Activated naive CD8-positive, alpha-beta T cell treated with anti-CD3 and anti-CD28 coated beads, Interleukin-2, amount 50 U/mL, for 24 hours (primary cell): ENCODE data around the gene CRK.

Experiments used
- ATAC-seq: fragments of 150-1000 bp; cut with Tn5 transposase; one replicate; pipeline ENCODE4 v1.10.0; 2021
- DNase-seq: peaks from one replicate; pipeline ENCODE4 v3.0.0; 2021
- H3K27ac Mint-ChIP-seq: one replicate; pipeline ENCODE4 v1.8.0; 2021; ENCODE audit warnings: mild to moderate bottlenecking, mixed read lengths
- H3K27me3 Mint-ChIP-seq: one replicate; pipeline ENCODE4 v1.8.0; 2021; ENCODE audit warnings: mixed read lengths
- H3K36me3 Mint-ChIP-seq: one replicate; pipeline ENCODE4 v1.8.0; 2021; ENCODE audit warnings: low read depth, mixed read lengths
- H3K4me1 Mint-ChIP-seq: one replicate; pipeline ENCODE4 v1.8.0; 2021; ENCODE audit warnings: mixed read lengths
- H3K4me3 Mint-ChIP-seq: one replicate; pipeline ENCODE4 v1.8.0; 2021; ENCODE audit warnings: mild to moderate bottlenecking, moderate library complexity, mixed read lengths
- H3K9me3 Mint-ChIP-seq: one replicate; pipeline ENCODE4 v1.8.0; 2021; ENCODE audit warnings: mixed read lengths

The CRK gene

GRCh38 chr17:1491443-1492248 is 35.6 kb upstream of the CRK start:
- peak overlapping the region; percentile 78 for H3K4me3 Mint-ChIP-seq
- H3K4me1 Mint-ChIP-seq = peaks cover 29% of the 10 kb centered on the region
- H3K36me3 Mint-ChIP-seq = peaks cover 3% of the 10 kb centered on the region
- H3K27ac Mint-ChIP-seq = peak overlapping the region; percentile 31
- ATAC-seq (peak; percentile 63), DNase-seq (peak; percentile 64)
- no peaks in the 10 kb centered on the region for H3K9me3 Mint-ChIP-seq
- H3K27me3 Mint-ChIP-seq = peaks cover 6% of the 10 kb centered on the region

DNA sequence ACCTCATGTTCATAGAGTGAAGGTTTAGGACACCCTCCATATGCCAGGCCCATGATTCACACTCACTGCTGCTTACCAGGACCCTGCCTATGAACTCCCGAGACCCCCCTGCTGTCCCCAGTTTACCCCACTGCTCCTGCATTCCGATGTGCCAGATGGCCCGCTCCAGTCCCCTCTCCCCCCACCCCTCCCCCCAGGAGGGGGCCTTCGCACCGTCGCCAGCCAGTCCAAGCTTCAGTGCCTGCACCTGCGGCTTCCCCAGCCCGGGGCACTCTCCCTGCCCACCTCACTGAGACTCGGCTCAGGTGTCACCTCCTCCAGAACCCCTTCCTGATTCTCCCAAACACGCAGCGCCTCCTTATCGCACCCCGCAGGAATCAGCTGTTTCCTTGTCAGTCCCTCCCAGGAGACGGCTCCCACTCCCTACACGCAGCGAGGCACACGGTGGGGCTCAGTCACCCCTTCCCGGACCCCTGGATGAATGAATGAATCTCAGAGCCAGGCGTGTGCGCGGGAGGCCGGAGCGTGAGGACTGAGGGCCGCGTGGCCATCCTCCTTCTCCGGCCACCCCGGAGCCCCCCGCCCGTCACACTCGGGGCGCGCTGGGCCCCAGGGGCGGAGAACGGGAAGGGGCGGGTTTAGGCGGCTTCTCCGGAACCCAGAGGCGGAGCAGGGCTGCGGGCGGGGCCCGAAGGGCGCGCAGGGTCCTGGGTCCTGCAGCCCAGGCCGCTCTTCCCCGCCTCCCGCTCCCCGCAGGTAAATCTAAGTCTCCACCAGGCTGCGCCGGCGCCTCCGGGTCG is 34.8 kb upstream of the CRK start:
- Mint-ChIP-seq H3K27me3 (peaks cover 6% of the 10 kb centered on the region), H3K9me3 (no peaks in the 10 kb centered on the region), H3K27ac (peak overlapping the region; percentile 39), H3K4me3 (peak overlapping the region; percentile 78), H3K36me3 (peaks cover 3% of the 10 kb centered on the region), H3K4me1 (peaks cover 33% of the 10 kb centered on the region)
- ATAC-seq = peak; percentile 60
- peak; percentile 71 for DNase-seq

GRCh38 chr17:1488826-1489270 is 32.8 kb upstream of the CRK start:
- peaks cover 6% of the 10 kb centered on the region for H3K27me3 Mint-ChIP-seq
- DNase-seq (no peak), ATAC-seq (no peak)
- no peak overlapping the region for H3K27ac Mint-ChIP-seq
- H3K4me1 Mint-ChIP-seq = peaks cover 40% of the 10 kb centered on the region
- H3K4me3 Mint-ChIP-seq = peak overlapping the region; percentile 59
- H3K36me3 Mint-ChIP-seq = no peaks in the 10 kb centered on the region
- no peaks in the 10 kb centered on the region for H3K9me3 Mint-ChIP-seq

DNA sequence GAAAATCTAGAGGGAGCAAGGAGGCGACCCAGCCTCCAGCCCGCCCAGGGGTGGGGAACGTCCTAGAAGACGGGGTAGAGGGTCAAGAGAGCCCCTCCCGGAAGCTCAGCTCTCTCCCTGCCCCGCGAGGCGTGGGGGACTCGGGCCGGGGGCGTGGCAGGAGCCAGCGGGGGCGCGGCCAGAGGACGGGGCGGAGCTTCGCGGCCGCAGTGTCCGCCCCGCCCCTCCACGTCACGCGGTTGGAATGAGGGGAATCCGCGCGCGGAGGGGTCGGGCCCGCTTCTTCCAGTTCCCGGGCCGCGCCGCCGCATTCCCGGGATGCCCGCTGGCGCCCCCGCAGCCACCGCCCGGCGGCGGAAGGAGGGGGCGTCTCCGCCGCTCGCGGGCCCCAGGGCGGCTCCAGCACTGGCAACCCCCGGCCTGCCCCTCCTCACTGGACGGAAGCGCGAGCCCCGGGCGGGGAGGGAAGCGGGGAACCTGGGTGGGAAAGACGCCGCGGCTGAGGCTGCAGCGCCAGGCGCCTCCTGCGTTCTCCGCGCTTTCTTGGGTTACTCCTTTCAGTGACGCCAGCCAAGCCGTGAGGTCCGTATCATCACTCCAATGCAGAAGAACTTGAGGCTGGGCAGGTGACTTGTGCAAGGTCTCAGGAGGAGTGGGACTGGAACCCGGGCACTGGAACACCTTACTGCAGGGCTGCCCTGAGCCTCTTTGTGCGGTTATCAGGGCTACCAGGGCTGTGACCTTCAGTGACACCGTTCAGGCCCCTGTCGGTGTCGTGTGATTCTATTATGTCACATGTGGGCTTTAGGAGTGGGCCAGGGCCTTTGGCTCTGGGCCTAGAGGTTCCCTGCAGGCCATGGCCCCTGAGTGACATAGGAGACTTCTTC is 32.1 kb upstream of the CRK start:
- ATAC-seq (no peak), DNase-seq (peak; percentile 78)
- peak overlapping the region; percentile 72 for H3K4me3 Mint-ChIP-seq
- H3K27me3 Mint-ChIP-seq = peaks cover 6% of the 10 kb centered on the region
- no peak overlapping the region for H3K27ac Mint-ChIP-seq
- H3K4me1 Mint-ChIP-seq = peaks cover 40% of the 10 kb centered on the region
- no peaks in the 10 kb centered on the region for H3K9me3 Mint-ChIP-seq
- H3K36me3 Mint-ChIP-seq = no peaks in the 10 kb centered on the region

- DNase-seq (peak; percentile 90), ATAC-seq (peak; percentile 62)
- Mint-ChIP-seq H3K4me1 (peaks cover 39% of the 10 kb centered on the region), H3K4me3 (peak overlapping the region; percentile 72), H3K27ac (peak overlapping the region; percentile 66), H3K27me3 (peaks cover 3% of the 10 kb centered on the region), H3K36me3 (peaks cover 2% of the 10 kb centered on the region), H3K9me3 (no peaks in the 10 kb centered on the region)
Observed at GRCh38 chr17:1486802-1487695, 31.0 kb upstream of the CRK start.

- H3K9me3 Mint-ChIP-seq = no peaks in the 10 kb centered on the region
- H3K27me3 Mint-ChIP-seq = peaks cover 2% of the 10 kb centered on the region
- peaks cover 33% of the 10 kb centered on the region for H3K4me1 Mint-ChIP-seq
- ATAC-seq (peak; percentile 25), DNase-seq (peak; percentile 72)
- H3K36me3 Mint-ChIP-seq = peaks cover 6% of the 10 kb centered on the region
- H3K4me3 Mint-ChIP-seq = peak overlapping the region; percentile 75
- no peak overlapping the region for H3K27ac Mint-ChIP-seq
Observed at GRCh38 chr17:1485423-1486376, 29.7 kb upstream of the CRK start.

GRCh38 chr17:1484676-1485422 is 28.8 kb upstream of the CRK start:
- DNase-seq (peak; percentile 50), ATAC-seq (peak; percentile 5)
- Mint-ChIP-seq H3K9me3 (no peaks in the 10 kb centered on the region), H3K27me3 (no peaks in the 10 kb centered on the region), H3K4me1 (peaks cover 29% of the 10 kb centered on the region), H3K27ac (peak overlapping the region; percentile 77), H3K4me3 (peak overlapping the region; percentile 75), H3K36me3 (peaks cover 6% of the 10 kb centered on the region)

DNA sequence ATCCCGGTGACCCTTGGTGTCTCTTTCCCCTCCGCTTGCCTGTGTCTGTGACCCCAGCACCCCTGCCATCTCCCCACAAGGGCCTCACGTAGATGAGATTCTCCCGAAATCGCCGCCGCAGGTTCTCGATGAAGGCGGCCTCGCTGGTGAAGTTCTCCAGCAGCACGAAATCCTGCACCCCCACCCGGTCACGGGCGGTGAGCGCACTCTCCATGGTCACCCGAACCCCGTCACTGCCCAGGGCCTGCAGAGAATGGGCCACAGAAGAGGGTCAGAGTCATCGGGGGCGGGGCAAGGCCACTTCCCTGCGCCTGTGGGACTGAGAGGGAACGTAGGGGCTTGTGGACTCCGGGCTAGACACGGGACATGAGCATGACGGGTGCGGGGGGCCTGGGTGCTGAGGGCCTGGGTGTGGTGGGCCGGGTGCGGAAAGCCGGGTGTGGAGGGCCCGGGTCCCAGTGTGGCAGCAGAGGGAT is 28.1 kb upstream of the CRK start:
- Mint-ChIP-seq H3K36me3 (peaks cover 6% of the 10 kb centered on the region), H3K27me3 (no peaks in the 10 kb centered on the region), H3K4me3 (peak overlapping the region; percentile 54), H3K9me3 (no peaks in the 10 kb centered on the region), H3K4me1 (peaks cover 27% of the 10 kb centered on the region), H3K27ac (no peak overlapping the region)
- ATAC-seq (no peak), DNase-seq (no peak)

GRCh38 chr17:1482680-1483079 is 26.6 kb upstream of the CRK start:
- peaks cover 6% of the 10 kb centered on the region for H3K36me3 Mint-ChIP-seq
- ATAC-seq (no peak), DNase-seq (no peak)
- peaks cover 19% of the 10 kb centered on the region for H3K4me1 Mint-ChIP-seq
- no peak overlapping the region for H3K27ac Mint-ChIP-seq
- no peaks in the 10 kb centered on the region for H3K9me3 Mint-ChIP-seq
- H3K27me3 Mint-ChIP-seq = no peaks in the 10 kb centered on the region
- no peak overlapping the region for H3K4me3 Mint-ChIP-seq

- Mint-ChIP-seq H3K4me3 (no peak overlapping the region), H3K27me3 (no peaks in the 10 kb centered on the region), H3K36me3 (peaks cover 6% of the 10 kb centered on the region), H3K27ac (no peak overlapping the region), H3K9me3 (no peaks in the 10 kb centered on the region), H3K4me1 (peaks cover 12% of the 10 kb centered on the region)
- ATAC-seq (no peak), DNase-seq (no peak)
Observed at GRCh38 chr17:1481736-1482135, 25.7 kb upstream of the CRK start.

- H3K36me3 Mint-ChIP-seq = peaks cover 6% of the 10 kb centered on the region
- no peaks in the 10 kb centered on the region for H3K27me3 Mint-ChIP-seq
- no peak overlapping the region for H3K27ac Mint-ChIP-seq
- H3K4me1 Mint-ChIP-seq = peaks cover 9% of the 10 kb centered on the region
- ATAC-seq (no peak), DNase-seq (no peak)
- H3K9me3 Mint-ChIP-seq = no peaks in the 10 kb centered on the region
- no peak overlapping the region for H3K4me3 Mint-ChIP-seq
Observed at GRCh38 chr17:1480747-1481465, 24.9 kb upstream of the CRK start.
